Measurements from ENCODE around the gene SMIM38. TPM values are rescaled to one million over a fixed set of nuclear protein-coding genes. Genes with fewer than 3 reads are reported as not detected.

The SMIM38 gene
- total RNA-seq, 3 donors from 2014 or later: 0.32 to 2.6 (median 1.6) TPM

GRCh38 chr11:69129647-69130046 lies 26.1 kb upstream of the SMIM38 start:
- Histone ChIP-seq H3K4me3 (no peak overlapping the region), H3K27ac (no peak overlapping the region), H3K27me3 (no peaks in the 10 kb centered on the region), H3K9me3 (no peaks in the 10 kb centered on the region), H3K4me1 (no peaks in the 10 kb centered on the region), H3K36me3 (no peaks in the 10 kb centered on the region)
- no peak for DNase-seq (ENCODE audit: low spot score in 2 of 2)
- intact Hi-C loops (cut with DNase I; ENCODE audit: low total_unique reads): no loop called here
- TF ChIP-seq POLR2AphosphoS5 (IDR thresholded peaks at IDR 0.05) (no peak), POLR2A (IDR thresholded peaks at IDR 0.05) (no peak), CTCF (IDR thresholded peaks at IDR 0.05) (no peak)

DNA sequence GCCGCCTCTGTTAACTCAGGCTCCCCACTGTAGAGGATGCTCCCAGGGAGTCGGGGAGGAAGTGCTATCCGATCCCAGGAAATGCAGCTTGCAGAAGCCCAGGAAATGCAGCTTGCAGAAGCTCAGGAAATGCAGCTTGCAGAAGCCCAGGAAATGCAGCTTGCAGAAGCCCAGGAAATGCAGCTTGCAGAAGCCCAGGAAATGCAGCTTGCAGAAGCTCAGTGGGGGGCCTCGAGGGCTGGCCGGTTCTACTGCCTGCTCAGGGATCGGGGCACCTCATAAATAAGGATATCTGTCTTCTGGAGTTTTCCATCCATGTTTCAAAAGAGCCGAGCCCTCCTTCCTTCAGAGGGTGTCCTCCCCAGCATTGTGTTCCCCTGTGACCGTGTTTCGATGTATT lies 25.1 kb upstream of the SMIM38 start:
- DNase-seq (ENCODE audit: low spot score in 2 of 2): no peak
- no peak overlapping the region for H3K27ac ChIP-seq
- intact Hi-C loops (cut with DNase I; ENCODE audit: low total_unique reads): no loop called here
- H3K9me3 ChIP-seq: no peaks in the 10 kb centered on the region
- H3K27me3 ChIP-seq: no peaks in the 10 kb centered on the region
- no peaks in the 10 kb centered on the region for H3K36me3 ChIP-seq
- TF ChIP-seq POLR2AphosphoS5 (IDR thresholded peaks at IDR 0.05) (no peak), CTCF (IDR thresholded peaks at IDR 0.05) (no peak), POLR2A (IDR thresholded peaks at IDR 0.05) (no peak)
- H3K4me1 ChIP-seq: no peaks in the 10 kb centered on the region
- H3K4me3 ChIP-seq: no peak overlapping the region

- Histone ChIP-seq H3K27me3 (no peaks in the 10 kb centered on the region), H3K27ac (no peak overlapping the region), H3K9me3 (no peaks in the 10 kb centered on the region), H3K4me3 (no peak overlapping the region), H3K4me1 (no peaks in the 10 kb centered on the region), H3K36me3 (no peaks in the 10 kb centered on the region)
- no peak for DNase-seq (ENCODE audit: low spot score in 2 of 2)
- no peak for TF ChIP-seq POLR2A (IDR thresholded peaks at IDR 0.05)
- no peak for TF ChIP-seq POLR2AphosphoS5 (IDR thresholded peaks at IDR 0.05)
- TF ChIP-seq CTCF (IDR thresholded peaks at IDR 0.05): no peak
- intact Hi-C loops (cut with DNase I; ENCODE audit: low total_unique reads): no loop called here
Observed at GRCh38 chr11:69131121-69131566, 24.6 kb upstream of the SMIM38 start.

GRCh38 chr11:69131644-69132300 lies 24.0 kb upstream of the SMIM38 start:
- Histone ChIP-seq H3K27ac (no peak overlapping the region), H3K4me1 (no peaks in the 10 kb centered on the region), H3K36me3 (no peaks in the 10 kb centered on the region), H3K27me3 (no peaks in the 10 kb centered on the region), H3K9me3 (no peaks in the 10 kb centered on the region), H3K4me3 (no peak overlapping the region)
- intact Hi-C loops (cut with DNase I; ENCODE audit: low total_unique reads): no loop called here
- peak; percentile 49 to 95 (median 90) for TF ChIP-seq CTCF (IDR thresholded peaks at IDR 0.05)
- TF ChIP-seq POLR2AphosphoS5 (IDR thresholded peaks at IDR 0.05): no peak
- no peak for TF ChIP-seq POLR2A (IDR thresholded peaks at IDR 0.05)
- DNase-seq (ENCODE audit: low spot score in 2 of 2): peak; percentile 77 to 81

- Histone ChIP-seq H3K36me3 (no peaks in the 10 kb centered on the region), H3K27ac (no peak overlapping the region), H3K27me3 (no peaks in the 10 kb centered on the region), H3K4me1 (no peaks in the 10 kb centered on the region), H3K9me3 (no peaks in the 10 kb centered on the region), H3K4me3 (no peak overlapping the region)
- TF ChIP-seq POLR2A (IDR thresholded peaks at IDR 0.05) (no peak), POLR2AphosphoS5 (IDR thresholded peaks at IDR 0.05) (no peak), CTCF (IDR thresholded peaks at IDR 0.05) (no peak)
- intact Hi-C loops (cut with DNase I; ENCODE audit: low total_unique reads): no loop called here
- DNase-seq (ENCODE audit: low spot score in 2 of 2): no peak
Observed at GRCh38 chr11:69132301-69132670, 23.4 kb upstream of the SMIM38 start.

Measured in breast epithelium (tissue), 4 donors.